HEK293 (cell line): ENCODE data around the gene CLPSL1.

Experiments
- BCL11A ChIP-seq: fragments of 450-650 bp; formaldehyde crosslinking; IDR thresholded peaks from 2 replicates; pipeline ENCODE4 v1.5.1; 2016; ENCODE audit warnings: low read depth, missing biosample characterization, missing genetic modification characterization
- HOXD13 ChIP-seq: sonication (generic); formaldehyde crosslinking; IDR thresholded peaks from 2 replicates; pipeline ENCODE4 v1.8.0; 2022; ENCODE audit warnings: missing genetic modification reagents, borderline replicate concordance
- OSR2 ChIP-seq: fragments of 450-650 bp; formaldehyde crosslinking; IDR thresholded peaks from 2 replicates; pipeline ENCODE4 v1.5.1; 2016; ENCODE audit warnings: missing biosample characterization, missing genetic modification characterization
- SCRT2 ChIP-seq: fragments of 450-650 bp; formaldehyde crosslinking; IDR thresholded peaks from 2 replicates; pipeline ENCODE4 v1.5.1; 2016; ENCODE audit warnings: missing biosample characterization, missing genetic modification characterization
- ZBTB21 ChIP-seq: fragments of 450-650 bp; formaldehyde crosslinking; IDR thresholded peaks from 2 replicates; pipeline ENCODE4 v1.5.1; 2017; ENCODE audit warnings: missing biosample characterization, missing genetic modification characterization
- ZBTB7A ChIP-seq: fragments of 450-650 bp; formaldehyde crosslinking; IDR thresholded peaks from 2 replicates; pipeline ENCODE4 v1.5.1; 2016; ENCODE audit warnings: low read depth, missing biosample characterization, missing genetic modification characterization
- ZNF274 ChIP-seq, 2 experiments: fragments of 200-500 bp in 1 of 2; fragments of 450-650 bp in 1 of 2; sonication (Bioruptor generic) in 1 of 2; formaldehyde crosslinking in 1 of 2; IDR thresholded peaks; 2 replicates each; pipeline versions ENCODE4 v1.5.1 to v1.6.1; 2014 to 2016; ENCODE audit warnings: borderline replicate concordance in 1 of 2, inconsistent platforms in 1 of 2, low read length in 1 of 2, missing biosample characterization in 1 of 2, missing genetic modification characterization in 1 of 2
- ZNF311 ChIP-seq: fragments of 450-650 bp; formaldehyde crosslinking; IDR thresholded peaks from 2 replicates; pipeline ENCODE4 v1.5.1; 2017; ENCODE audit warnings: missing biosample characterization, missing genetic modification characterization, borderline replicate concordance
- ZNF394 ChIP-seq: fragments of 450-650 bp; formaldehyde crosslinking; IDR thresholded peaks from 2 replicates; pipeline ENCODE4 v1.5.1; 2016; ENCODE audit warnings: missing biosample characterization, missing genetic modification characterization, mild to moderate bottlenecking, moderate library complexity, borderline replicate concordance
- ZNF707 ChIP-seq: fragments of 450-650 bp; formaldehyde crosslinking; IDR thresholded peaks from 2 replicates; pipeline ENCODE4 v1.5.1; 2016; ENCODE audit warnings: missing biosample characterization, missing genetic modification characterization
- TF ChIP-seq, protein P1 (sequence below): fragments of 450-650 bp; formaldehyde crosslinking; IDR thresholded peaks from 2 replicates; pipeline ENCODE4 v1.5.1; 2016; ENCODE audit warnings: missing biosample characterization, missing genetic modification characterization
- TF ChIP-seq, protein P2 (sequence below): fragments of 450-650 bp; formaldehyde crosslinking; IDR thresholded peaks from 2 replicates; pipeline ENCODE4 v1.5.1; 2016; ENCODE audit warnings: missing biosample characterization, missing genetic modification characterization

DNA sequence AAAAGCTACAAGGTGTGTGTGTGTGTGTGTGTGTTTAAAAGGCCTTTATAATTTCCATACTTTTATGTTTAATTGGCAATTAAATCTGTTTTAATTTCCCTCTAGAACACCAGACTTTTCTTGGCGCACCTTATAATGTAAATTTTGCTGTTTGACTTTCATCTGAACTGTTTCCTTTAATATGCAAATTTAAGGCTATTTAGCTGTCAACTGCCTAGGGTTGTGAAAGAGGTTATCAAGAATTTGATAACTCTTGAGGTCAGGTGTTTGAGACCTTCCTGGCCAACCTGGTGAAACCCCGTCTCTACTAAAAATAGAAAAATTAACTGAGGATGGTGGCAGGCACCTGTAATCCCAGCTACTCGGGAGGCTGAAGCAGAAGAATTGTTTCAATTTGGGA lies 20.3 kb downstream of the CLPSL1 start:
- TF ChIP-seq, protein P1, sequence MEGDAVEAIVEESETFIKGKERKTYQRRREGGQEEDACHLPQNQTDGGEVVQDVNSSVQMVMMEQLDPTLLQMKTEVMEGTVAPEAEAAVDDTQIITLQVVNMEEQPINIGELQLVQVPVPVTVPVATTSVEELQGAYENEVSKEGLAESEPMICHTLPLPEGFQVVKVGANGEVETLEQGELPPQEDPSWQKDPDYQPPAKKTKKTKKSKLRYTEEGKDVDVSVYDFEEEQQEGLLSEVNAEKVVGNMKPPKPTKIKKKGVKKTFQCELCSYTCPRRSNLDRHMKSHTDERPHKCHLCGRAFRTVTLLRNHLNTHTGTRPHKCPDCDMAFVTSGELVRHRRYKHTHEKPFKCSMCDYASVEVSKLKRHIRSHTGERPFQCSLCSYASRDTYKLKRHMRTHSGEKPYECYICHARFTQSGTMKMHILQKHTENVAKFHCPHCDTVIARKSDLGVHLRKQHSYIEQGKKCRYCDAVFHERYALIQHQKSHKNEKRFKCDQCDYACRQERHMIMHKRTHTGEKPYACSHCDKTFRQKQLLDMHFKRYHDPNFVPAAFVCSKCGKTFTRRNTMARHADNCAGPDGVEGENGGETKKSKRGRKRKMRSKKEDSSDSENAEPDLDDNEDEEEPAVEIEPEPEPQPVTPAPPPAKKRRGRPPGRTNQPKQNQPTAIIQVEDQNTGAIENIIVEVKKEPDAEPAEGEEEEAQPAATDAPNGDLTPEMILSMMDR (tag by site-specific recombination), result no peak
- TF ChIP-seq ZNF394 (tag by site-specific recombination) (no peak), SCRT2 (tag by site-specific recombination) (no peak), ZBTB7A (tag by site-specific recombination) (no peak), ZBTB21 (tag by site-specific recombination) (no peak), HOXD13 (CRISPR knock-in tag) (no peak), OSR2 (tag by site-specific recombination) (no peak), ZNF274 (IDR thresholded peaks at IDR 0.05; ENCODE audit: low read length) (no peak), ZNF274 (tag by site-specific recombination; IDR thresholded peaks at IDR 0.05; ENCODE audit: borderline replicate concordance) (no peak), ZNF707 (tag by site-specific recombination) (no peak), ZNF311 (tag by site-specific recombination) (no peak), BCL11A (no peak)
- TF ChIP-seq, protein P2, sequence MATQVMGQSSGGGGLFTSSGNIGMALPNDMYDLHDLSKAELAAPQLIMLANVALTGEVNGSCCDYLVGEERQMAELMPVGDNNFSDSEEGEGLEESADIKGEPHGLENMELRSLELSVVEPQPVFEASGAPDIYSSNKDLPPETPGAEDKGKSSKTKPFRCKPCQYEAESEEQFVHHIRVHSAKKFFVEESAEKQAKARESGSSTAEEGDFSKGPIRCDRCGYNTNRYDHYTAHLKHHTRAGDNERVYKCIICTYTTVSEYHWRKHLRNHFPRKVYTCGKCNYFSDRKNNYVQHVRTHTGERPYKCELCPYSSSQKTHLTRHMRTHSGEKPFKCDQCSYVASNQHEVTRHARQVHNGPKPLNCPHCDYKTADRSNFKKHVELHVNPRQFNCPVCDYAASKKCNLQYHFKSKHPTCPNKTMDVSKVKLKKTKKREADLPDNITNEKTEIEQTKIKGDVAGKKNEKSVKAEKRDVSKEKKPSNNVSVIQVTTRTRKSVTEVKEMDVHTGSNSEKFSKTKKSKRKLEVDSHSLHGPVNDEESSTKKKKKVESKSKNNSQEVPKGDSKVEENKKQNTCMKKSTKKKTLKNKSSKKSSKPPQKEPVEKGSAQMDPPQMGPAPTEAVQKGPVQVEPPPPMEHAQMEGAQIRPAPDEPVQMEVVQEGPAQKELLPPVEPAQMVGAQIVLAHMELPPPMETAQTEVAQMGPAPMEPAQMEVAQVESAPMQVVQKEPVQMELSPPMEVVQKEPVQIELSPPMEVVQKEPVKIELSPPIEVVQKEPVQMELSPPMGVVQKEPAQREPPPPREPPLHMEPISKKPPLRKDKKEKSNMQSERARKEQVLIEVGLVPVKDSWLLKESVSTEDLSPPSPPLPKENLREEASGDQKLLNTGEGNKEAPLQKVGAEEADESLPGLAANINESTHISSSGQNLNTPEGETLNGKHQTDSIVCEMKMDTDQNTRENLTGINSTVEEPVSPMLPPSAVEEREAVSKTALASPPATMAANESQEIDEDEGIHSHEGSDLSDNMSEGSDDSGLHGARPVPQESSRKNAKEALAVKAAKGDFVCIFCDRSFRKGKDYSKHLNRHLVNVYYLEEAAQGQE (tag by site-specific recombination), result no peak
